ENCODE measurements around the gene USP32.
"Not testable (repeated sequence)": the region's sequence is repeated elsewhere in the genome, so short reads cannot be mapped to it uniquely, and the experiment has no call there.

The USP32 gene

GRCh38 chr17:60396412-60396811 is 4.5 kb upstream of the USP32 start:
- no peaks in the 10 kb centered on the region for H3K9me3 ChIP-seq (ENCODE audit: control insufficient read depth, low read length)
- H3K9ac ChIP-seq (ENCODE audit: low read length), result no peak overlapping the region
- H3K36me3 ChIP-seq (ENCODE audit: control insufficient read depth, insufficient read depth, low read length), result no peaks in the 10 kb centered on the region
- H3K4me1 ChIP-seq (ENCODE audit: control insufficient read depth, insufficient read depth, low read length), result peaks cover 18% of the 10 kb centered on the region
- H3K27me3 ChIP-seq (ENCODE audit: control insufficient read depth, insufficient read depth, low read length), result no peaks in the 10 kb centered on the region
- H3K4me3 ChIP-seq (ENCODE audit: low read length), result no peak overlapping the region

GRCh38 chr17:60395508-60396065 is 3.7 kb upstream of the USP32 start:
- H3K36me3 ChIP-seq (ENCODE audit: control insufficient read depth, insufficient read depth, low read length), result no peaks in the 10 kb centered on the region
- no peak overlapping the region for H3K4me3 ChIP-seq (ENCODE audit: low read length)
- no peaks in the 10 kb centered on the region for H3K27me3 ChIP-seq (ENCODE audit: control insufficient read depth, insufficient read depth, low read length)
- H3K4me1 ChIP-seq (ENCODE audit: control insufficient read depth, insufficient read depth, low read length), result peaks cover 22% of the 10 kb centered on the region
- H3K9me3 ChIP-seq (ENCODE audit: control insufficient read depth, low read length), result no peaks in the 10 kb centered on the region
- H3K9ac ChIP-seq (ENCODE audit: low read length), result no peak overlapping the region

- no peaks in the 10 kb centered on the region for H3K27me3 ChIP-seq (ENCODE audit: control insufficient read depth, insufficient read depth, low read length)
- H3K4me1 ChIP-seq (ENCODE audit: control insufficient read depth, insufficient read depth, low read length), result peaks cover 29% of the 10 kb centered on the region
- no peak overlapping the region for H3K9ac ChIP-seq (ENCODE audit: low read length)
- H3K36me3 ChIP-seq (ENCODE audit: control insufficient read depth, insufficient read depth, low read length), result no peaks in the 10 kb centered on the region
- no peaks in the 10 kb centered on the region for H3K9me3 ChIP-seq (ENCODE audit: control insufficient read depth, low read length)
- H3K4me3 ChIP-seq (ENCODE audit: low read length), result no peak overlapping the region
Measured at GRCh38 chr17:60393840-60394723, 2.1 kb upstream of the USP32 start.

- H3K4me1 ChIP-seq (ENCODE audit: control insufficient read depth, insufficient read depth, low read length), result peaks cover 29% of the 10 kb centered on the region
- H3K36me3 ChIP-seq (ENCODE audit: control insufficient read depth, insufficient read depth, low read length), result no peaks in the 10 kb centered on the region
- peak overlapping the region; percentile 56 for H3K4me3 ChIP-seq (ENCODE audit: low read length)
- no peaks in the 10 kb centered on the region for H3K27me3 ChIP-seq (ENCODE audit: control insufficient read depth, insufficient read depth, low read length)
- H3K9me3 ChIP-seq (ENCODE audit: control insufficient read depth, low read length), result no peaks in the 10 kb centered on the region
- peak overlapping the region; percentile 72 for H3K9ac ChIP-seq (ENCODE audit: low read length)
Measured at GRCh38 chr17:60392845-60393702, 1.1 kb upstream of the USP32 start.

- H3K36me3 ChIP-seq (ENCODE audit: control insufficient read depth, insufficient read depth, low read length), result no peaks in the 10 kb centered on the region
- H3K9ac ChIP-seq (ENCODE audit: low read length), result peak overlapping the region; percentile 88
- peak overlapping the region; percentile 58 for H3K4me3 ChIP-seq (ENCODE audit: low read length)
- peaks cover 25% of the 10 kb centered on the region for H3K4me1 ChIP-seq (ENCODE audit: control insufficient read depth, insufficient read depth, low read length)
- H3K9me3 ChIP-seq (ENCODE audit: control insufficient read depth, low read length), result no peaks in the 10 kb centered on the region
- no peaks in the 10 kb centered on the region for H3K27me3 ChIP-seq (ENCODE audit: control insufficient read depth, insufficient read depth, low read length)
Measured at GRCh38 chr17:60391471-60392041, 377 bp downstream of the USP32 start.

- Histone ChIP-seq H3K9ac (ENCODE audit: low read length) (peak overlapping the region; percentile 88), H3K27me3 (ENCODE audit: control insufficient read depth, insufficient read depth, low read length) (no peaks in the 10 kb centered on the region), H3K4me3 (ENCODE audit: low read length) (peak overlapping the region; percentile 58), H3K4me1 (ENCODE audit: control insufficient read depth, insufficient read depth, low read length) (peaks cover 19% of the 10 kb centered on the region), H3K36me3 (ENCODE audit: control insufficient read depth, insufficient read depth, low read length) (no peaks in the 10 kb centered on the region), H3K9me3 (ENCODE audit: control insufficient read depth, low read length) (no peaks in the 10 kb centered on the region)
Measured at GRCh38 chr17:60390925-60391470, 935 bp downstream of the USP32 start.

GRCh38 chr17:60390186-60390585 is 1.7 kb downstream of the USP32 start:
- Histone ChIP-seq H3K27me3 (ENCODE audit: control insufficient read depth, insufficient read depth, low read length) (no peaks in the 10 kb centered on the region), H3K4me1 (ENCODE audit: control insufficient read depth, insufficient read depth, low read length) (peaks cover 15% of the 10 kb centered on the region), H3K4me3 (ENCODE audit: low read length) (no peak overlapping the region), H3K9me3 (ENCODE audit: control insufficient read depth, low read length) (no peaks in the 10 kb centered on the region), H3K36me3 (ENCODE audit: control insufficient read depth, insufficient read depth, low read length) (no peaks in the 10 kb centered on the region), H3K9ac (ENCODE audit: low read length) (no peak overlapping the region)

- Histone ChIP-seq H3K4me3 (ENCODE audit: low read length) (no peak overlapping the region), H3K4me1 (ENCODE audit: control insufficient read depth, insufficient read depth, low read length) (peaks cover 15% of the 10 kb centered on the region), H3K9ac (ENCODE audit: low read length) (no peak overlapping the region), H3K9me3 (ENCODE audit: control insufficient read depth, low read length) (no peaks in the 10 kb centered on the region), H3K27me3 (ENCODE audit: control insufficient read depth, insufficient read depth, low read length) (no peaks in the 10 kb centered on the region), H3K36me3 (ENCODE audit: control insufficient read depth, insufficient read depth, low read length) (no peaks in the 10 kb centered on the region)
Measured at GRCh38 chr17:60388742-60389141, 3.2 kb downstream of the USP32 start.

GRCh38 chr17:60387666-60388065 is 4.3 kb downstream of the USP32 start:
- H3K9ac ChIP-seq (ENCODE audit: low read length), result no peak overlapping the region
- no peaks in the 10 kb centered on the region for H3K9me3 ChIP-seq (ENCODE audit: control insufficient read depth, low read length)
- H3K27me3 ChIP-seq (ENCODE audit: control insufficient read depth, insufficient read depth, low read length), result no peaks in the 10 kb centered on the region
- no peaks in the 10 kb centered on the region for H3K36me3 ChIP-seq (ENCODE audit: control insufficient read depth, insufficient read depth, low read length)
- H3K4me1 ChIP-seq (ENCODE audit: control insufficient read depth, insufficient read depth, low read length), result peaks cover 16% of the 10 kb centered on the region
- no peak overlapping the region for H3K4me3 ChIP-seq (ENCODE audit: low read length)

- H3K4me1 ChIP-seq (ENCODE audit: control insufficient read depth, insufficient read depth, low read length), result peaks cover 16% of the 10 kb centered on the region
- H3K9ac ChIP-seq (ENCODE audit: low read length), result no peak overlapping the region
- no peaks in the 10 kb centered on the region for H3K27me3 ChIP-seq (ENCODE audit: control insufficient read depth, insufficient read depth, low read length)
- H3K4me3 ChIP-seq (ENCODE audit: low read length), result no peak overlapping the region
- no peaks in the 10 kb centered on the region for H3K36me3 ChIP-seq (ENCODE audit: control insufficient read depth, insufficient read depth, low read length)
- no peaks in the 10 kb centered on the region for H3K9me3 ChIP-seq (ENCODE audit: control insufficient read depth, low read length)
Measured at GRCh38 chr17:60386147-60387058, 5.5 kb downstream of the USP32 start.

GRCh38 chr17:60384921-60385320 is 7.0 kb downstream of the USP32 start:
- H3K9me3 ChIP-seq (ENCODE audit: control insufficient read depth, low read length); H3K4me1 ChIP-seq (ENCODE audit: control insufficient read depth, insufficient read depth, low read length); H3K27me3 ChIP-seq (ENCODE audit: control insufficient read depth, insufficient read depth, low read length); H3K36me3 ChIP-seq (ENCODE audit: control insufficient read depth, insufficient read depth, low read length); H3K4me3 ChIP-seq (ENCODE audit: low read length); H3K9ac ChIP-seq (ENCODE audit: low read length): not testable (repeated sequence)
